Measurements from ENCODE around the gene KCNQ1. TPM values are rescaled to one million over a fixed set of nuclear protein-coding genes. Genes with fewer than 3 reads are reported as not detected.

KCNQ1 gene
- total and polyA plus RNA-seq, 9 of the 15 experiments (the other 6 are each of a cell fraction or from before 2014, with no cell fraction given) = 0.44 TPM; not detected in 8

DNA sequence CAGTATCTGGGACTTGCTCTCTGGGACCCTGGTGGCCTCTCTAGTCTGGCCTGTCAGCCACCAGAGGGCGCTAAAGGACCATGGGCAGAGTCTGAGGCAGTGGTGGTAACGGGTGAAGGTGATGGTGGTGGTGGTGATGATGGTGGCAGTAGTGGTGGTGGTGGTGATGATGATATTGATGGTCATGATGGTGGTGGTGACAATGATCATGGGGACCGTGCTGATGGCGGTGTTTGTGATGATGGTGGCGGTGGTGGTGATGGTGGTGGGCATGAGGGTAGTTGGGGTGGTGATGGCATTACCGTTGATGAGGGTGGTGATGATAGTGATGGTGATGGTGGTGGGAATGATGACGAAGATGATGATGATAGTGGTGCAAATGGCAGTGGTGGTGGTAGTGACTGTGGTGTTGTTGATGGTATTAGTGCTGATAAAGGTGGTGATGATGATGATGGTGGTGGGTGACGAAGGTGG lies 16.4 kb upstream of the KCNQ1 start (continued):
- TF ChIP-seq, protein P1, sequence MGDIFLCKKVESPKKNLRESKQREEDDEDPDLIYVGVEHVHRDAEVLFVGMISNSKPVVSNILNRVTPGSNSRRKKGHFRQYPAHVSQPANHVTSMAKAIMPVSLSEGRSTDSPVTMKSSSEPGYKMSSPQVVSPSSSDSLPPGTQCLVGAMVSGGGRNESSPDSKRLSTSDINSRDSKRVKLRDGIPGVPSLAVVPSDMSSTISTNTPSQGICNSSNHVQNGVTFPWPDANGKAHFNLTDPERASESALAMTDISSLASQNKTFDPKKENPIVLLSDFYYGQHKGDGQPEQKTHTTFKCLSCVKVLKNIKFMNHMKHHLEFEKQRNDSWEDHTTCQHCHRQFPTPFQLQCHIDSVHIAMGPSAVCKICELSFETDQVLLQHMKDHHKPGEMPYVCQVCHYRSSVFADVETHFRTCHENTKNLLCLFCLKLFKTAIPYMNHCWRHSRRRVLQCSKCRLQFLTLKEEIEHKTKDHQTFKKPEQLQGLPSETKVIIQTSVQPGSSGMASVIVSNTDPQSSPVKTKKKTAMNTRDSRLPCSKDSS (IDR thresholded peaks at IDR 0.05; ENCODE audit: low read depth, partially characterized antibody) = no peak
- TF ChIP-seq, protein P2, sequence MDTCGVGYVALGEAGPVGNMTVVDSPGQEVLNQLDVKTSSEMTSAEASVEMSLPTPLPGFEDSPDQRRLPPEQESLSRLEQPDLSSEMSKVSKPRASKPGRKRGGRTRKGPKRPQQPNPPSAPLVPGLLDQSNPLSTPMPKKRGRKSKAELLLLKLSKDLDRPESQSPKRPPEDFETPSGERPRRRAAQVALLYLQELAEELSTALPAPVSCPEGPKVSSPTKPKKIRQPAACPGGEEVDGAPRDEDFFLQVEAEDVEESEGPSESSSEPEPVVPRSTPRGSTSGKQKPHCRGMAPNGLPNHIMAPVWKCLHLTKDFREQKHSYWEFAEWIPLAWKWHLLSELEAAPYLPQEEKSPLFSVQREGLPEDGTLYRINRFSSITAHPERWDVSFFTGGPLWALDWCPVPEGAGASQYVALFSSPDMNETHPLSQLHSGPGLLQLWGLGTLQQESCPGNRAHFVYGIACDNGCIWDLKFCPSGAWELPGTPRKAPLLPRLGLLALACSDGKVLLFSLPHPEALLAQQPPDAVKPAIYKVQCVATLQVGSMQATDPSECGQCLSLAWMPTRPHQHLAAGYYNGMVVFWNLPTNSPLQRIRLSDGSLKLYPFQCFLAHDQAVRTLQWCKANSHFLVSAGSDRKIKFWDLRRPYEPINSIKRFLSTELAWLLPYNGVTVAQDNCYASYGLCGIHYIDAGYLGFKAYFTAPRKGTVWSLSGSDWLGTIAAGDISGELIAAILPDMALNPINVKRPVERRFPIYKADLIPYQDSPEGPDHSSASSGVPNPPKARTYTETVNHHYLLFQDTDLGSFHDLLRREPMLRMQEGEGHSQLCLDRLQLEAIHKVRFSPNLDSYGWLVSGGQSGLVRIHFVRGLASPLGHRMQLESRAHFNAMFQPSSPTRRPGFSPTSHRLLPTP (IDR thresholded peaks at IDR 0.05; ENCODE audit: borderline replicate concordance, extremely low read depth, insufficient read length) = no peak
- TF ChIP-seq, protein P3, sequence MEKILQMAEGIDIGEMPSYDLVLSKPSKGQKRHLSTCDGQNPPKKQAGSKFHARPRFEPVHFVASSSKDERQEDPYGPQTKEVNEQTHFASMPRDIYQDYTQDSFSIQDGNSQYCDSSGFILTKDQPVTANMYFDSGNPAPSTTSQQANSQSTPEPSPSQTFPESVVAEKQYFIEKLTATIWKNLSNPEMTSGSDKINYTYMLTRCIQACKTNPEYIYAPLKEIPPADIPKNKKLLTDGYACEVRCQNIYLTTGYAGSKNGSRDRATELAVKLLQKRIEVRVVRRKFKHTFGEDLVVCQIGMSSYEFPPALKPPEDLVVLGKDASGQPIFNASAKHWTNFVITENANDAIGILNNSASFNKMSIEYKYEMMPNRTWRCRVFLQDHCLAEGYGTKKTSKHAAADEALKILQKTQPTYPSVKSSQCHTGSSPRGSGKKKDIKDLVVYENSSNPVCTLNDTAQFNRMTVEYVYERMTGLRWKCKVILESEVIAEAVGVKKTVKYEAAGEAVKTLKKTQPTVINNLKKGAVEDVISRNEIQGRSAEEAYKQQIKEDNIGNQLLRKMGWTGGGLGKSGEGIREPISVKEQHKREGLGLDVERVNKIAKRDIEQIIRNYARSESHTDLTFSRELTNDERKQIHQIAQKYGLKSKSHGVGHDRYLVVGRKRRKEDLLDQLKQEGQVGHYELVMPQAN (IDR thresholded peaks at IDR 0.05; ENCODE audit: borderline replicate concordance) = peak; percentile 42; the same call in 1 of the 2 replicates
- TF ChIP-seq, protein P4, sequence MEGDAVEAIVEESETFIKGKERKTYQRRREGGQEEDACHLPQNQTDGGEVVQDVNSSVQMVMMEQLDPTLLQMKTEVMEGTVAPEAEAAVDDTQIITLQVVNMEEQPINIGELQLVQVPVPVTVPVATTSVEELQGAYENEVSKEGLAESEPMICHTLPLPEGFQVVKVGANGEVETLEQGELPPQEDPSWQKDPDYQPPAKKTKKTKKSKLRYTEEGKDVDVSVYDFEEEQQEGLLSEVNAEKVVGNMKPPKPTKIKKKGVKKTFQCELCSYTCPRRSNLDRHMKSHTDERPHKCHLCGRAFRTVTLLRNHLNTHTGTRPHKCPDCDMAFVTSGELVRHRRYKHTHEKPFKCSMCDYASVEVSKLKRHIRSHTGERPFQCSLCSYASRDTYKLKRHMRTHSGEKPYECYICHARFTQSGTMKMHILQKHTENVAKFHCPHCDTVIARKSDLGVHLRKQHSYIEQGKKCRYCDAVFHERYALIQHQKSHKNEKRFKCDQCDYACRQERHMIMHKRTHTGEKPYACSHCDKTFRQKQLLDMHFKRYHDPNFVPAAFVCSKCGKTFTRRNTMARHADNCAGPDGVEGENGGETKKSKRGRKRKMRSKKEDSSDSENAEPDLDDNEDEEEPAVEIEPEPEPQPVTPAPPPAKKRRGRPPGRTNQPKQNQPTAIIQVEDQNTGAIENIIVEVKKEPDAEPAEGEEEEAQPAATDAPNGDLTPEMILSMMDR (IDR thresholded peaks at IDR 0.05 in 2 of 3, conservative IDR thresholded peaks at IDR 0.05 in 1 of 3; ENCODE audit: insufficient read depth in 2 of 3, low read depth in 1 of 3, low read length in 3 of 3) = peak; percentile 90 to 94 (median 91)
- TF ChIP-seq LARP7 (IDR thresholded peaks at IDR 0.05) = peak; percentile 86; the same call in 1 of the 2 replicates
- peak; percentile 41 for TF ChIP-seq ARID1B (IDR thresholded peaks at IDR 0.05)
- TF ChIP-seq SAFB2 (IDR thresholded peaks at IDR 0.05; ENCODE audit: borderline replicate concordance, low read depth, low read length, severe bottlenecking) = no peak
- no peak for TF ChIP-seq ZNF778 (CRISPR knock-in tag; IDR thresholded peaks at IDR 0.05)
- no peak for TF ChIP-seq E2F3 (CRISPR knock-in tag; IDR thresholded peaks at IDR 0.05)
